T follicular helper cell (primary cell): ENCODE results near the gene NOXO1.
A peak's percentile ranks its signal among the peaks of the same experiment; 100 is the strongest.
"Not testable (repeated sequence)": the region's sequence is repeated elsewhere in the genome, so short reads cannot be mapped to it uniquely, and the experiment has no call there.

Experiments used
- DNase-seq: peaks from one replicate; pipeline ENCODE4 v3.0.0-alpha.2; 2020; ENCODE audit warnings: low read depth

NOXO1 gene

GRCh38 chr16:1941162-1942046 lies 39.9 kb downstream of the NOXO1 start:
- no peak for DNase-seq

- no peak for DNase-seq
These were observed 40.8 kb downstream of the NOXO1 start for GRCh38 chr16:1940273-1941161.

GRCh38 chr16:1939833-1940232 lies 41.4 kb downstream of the NOXO1 start:
- not testable (repeated sequence) for DNase-seq

GRCh38 chr16:1938910-1939309 lies 42.4 kb downstream of the NOXO1 start:
- no peak for DNase-seq

- DNase-seq, result no peak
These were observed 43.0 kb downstream of the NOXO1 start for GRCh38 chr16:1938316-1938715.

GRCh38 chr16:1936945-1937479 lies 44.3 kb downstream of the NOXO1 start:
- no peak for DNase-seq

- no peak for DNase-seq
These were observed 48.1 kb downstream of the NOXO1 start for GRCh38 chr16:1933097-1933661.

- DNase-seq, result no peak
These were observed 48.9 kb downstream of the NOXO1 start for GRCh38 chr16:1932050-1933028.

GRCh38 chr16:1930338-1930720 lies 50.9 kb downstream of the NOXO1 start:
- no peak for DNase-seq

- DNase-seq, result peak; percentile 87
These were observed 51.5 kb downstream of the NOXO1 start for GRCh38 chr16:1929578-1930337.

- DNase-seq, result no peak
These were observed 52.2 kb downstream of the NOXO1 start for GRCh38 chr16:1929105-1929504.
